Measurements from ENCODE around the gene ANGPTL2.

DNA sequence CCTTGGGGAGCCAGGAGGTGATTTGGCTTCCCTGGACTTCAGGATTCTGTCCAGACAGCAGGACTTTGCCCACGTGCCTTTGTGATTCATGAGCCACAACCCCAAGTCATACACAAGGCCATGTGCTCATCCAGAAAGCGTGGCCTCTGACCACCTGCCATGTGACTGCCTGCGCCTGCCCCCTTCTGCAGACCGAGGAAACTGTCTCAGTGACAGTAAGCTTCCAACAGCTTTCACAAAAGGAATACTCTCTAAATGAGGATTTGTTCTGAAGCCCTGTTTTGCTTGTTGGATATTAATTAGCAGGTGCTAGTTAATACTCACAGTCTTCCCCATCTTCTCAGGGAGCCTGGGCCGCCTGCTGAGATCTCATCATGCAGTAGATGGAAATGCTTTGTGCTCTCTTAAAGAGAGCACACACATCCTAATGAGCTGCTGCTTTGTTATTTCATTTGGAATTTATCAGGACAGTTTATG, 36.9 kb upstream of the ANGPTL2 start:
- TF ChIP-seq, protein P1, sequence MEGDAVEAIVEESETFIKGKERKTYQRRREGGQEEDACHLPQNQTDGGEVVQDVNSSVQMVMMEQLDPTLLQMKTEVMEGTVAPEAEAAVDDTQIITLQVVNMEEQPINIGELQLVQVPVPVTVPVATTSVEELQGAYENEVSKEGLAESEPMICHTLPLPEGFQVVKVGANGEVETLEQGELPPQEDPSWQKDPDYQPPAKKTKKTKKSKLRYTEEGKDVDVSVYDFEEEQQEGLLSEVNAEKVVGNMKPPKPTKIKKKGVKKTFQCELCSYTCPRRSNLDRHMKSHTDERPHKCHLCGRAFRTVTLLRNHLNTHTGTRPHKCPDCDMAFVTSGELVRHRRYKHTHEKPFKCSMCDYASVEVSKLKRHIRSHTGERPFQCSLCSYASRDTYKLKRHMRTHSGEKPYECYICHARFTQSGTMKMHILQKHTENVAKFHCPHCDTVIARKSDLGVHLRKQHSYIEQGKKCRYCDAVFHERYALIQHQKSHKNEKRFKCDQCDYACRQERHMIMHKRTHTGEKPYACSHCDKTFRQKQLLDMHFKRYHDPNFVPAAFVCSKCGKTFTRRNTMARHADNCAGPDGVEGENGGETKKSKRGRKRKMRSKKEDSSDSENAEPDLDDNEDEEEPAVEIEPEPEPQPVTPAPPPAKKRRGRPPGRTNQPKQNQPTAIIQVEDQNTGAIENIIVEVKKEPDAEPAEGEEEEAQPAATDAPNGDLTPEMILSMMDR (conservative IDR thresholded peaks at IDR 0.05; ENCODE audit: low read length): peak; percentile 50
- no peak for TF ChIP-seq EZH2phosphoT487 (IDR thresholded peaks at IDR 0.05; ENCODE audit: borderline replicate concordance, low read depth, low read length)
